GM21526 (cell line): ENCODE results near the gene SAMD3.
A peak's percentile ranks its signal among the peaks of the same experiment; 100 is the strongest.
"Not testable (repeated sequence)": the region's sequence is repeated elsewhere in the genome, so short reads cannot be mapped to it uniquely, and the experiment has no call there.

Experiments used
- ATAC-seq: cut with Tn5 transposase; IDR thresholded peaks from one replicate; pipeline ENCODE4 v1.9.1; 2021; ENCODE audit warnings: moderate library complexity; ENCODE audit not compliant: unreplicated experiment, low FRiP score

The SAMD3 gene

GRCh38 chr6:130182466-130182865 is 40.3 kb downstream of the SAMD3 start:
- ATAC-seq, result no peak

- no peak for ATAC-seq
These were observed 44.1 kb downstream of the SAMD3 start for GRCh38 chr6:130178692-130179091.

DNA sequence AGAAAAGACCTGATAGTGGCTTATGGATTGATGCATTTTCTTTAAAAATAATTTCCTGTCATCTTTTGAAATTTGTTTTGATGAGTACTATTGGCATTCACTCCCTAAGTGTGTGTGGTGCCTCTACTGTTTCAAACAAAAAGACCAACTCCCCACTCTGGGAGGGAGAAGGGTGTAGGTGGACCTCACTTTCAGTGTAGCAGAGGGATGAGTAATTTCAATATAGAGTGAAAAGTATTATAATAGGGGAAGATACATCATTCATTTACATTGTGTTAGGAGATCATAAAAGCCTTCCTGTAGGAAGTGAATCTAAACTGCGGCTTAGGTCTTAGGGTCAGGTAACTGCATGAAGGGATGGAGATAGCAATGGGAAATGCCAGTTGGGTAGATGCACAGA is 46.4 kb downstream of the SAMD3 start:
- no peak for ATAC-seq

DNA sequence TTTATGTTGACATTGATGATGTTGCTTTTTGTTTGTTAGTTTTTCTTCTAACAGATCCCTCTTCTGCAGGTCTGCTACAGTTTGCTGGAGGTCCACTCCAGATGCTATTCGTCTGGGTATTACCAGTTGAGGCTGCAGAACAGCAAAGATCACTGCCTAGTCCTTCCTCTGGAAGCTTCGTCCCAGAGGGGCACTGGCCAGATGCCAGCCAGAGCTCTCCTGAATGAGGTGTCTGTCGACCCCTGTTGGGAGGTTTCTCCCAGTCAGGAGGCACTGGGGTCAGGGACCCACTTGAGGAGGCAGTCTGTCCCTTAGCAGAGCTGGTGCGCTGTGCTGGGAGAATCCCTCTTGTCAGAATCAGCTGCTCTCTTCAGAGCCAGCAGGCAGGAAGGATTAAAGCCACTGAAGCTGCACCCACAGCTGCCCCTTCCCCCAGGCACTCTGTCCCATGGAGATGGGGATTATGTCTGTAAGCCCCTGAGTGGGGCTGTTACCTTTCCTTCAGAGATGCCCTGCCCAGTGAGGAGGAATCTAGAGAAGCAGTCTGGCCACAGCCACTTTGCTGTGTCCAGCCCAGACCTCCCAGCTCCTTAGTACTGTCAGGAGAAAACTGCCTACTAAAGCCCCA is 49.3 kb downstream of the SAMD3 start:
- not testable (repeated sequence) for ATAC-seq

- not testable (repeated sequence) for ATAC-seq
These were observed 52.6 kb downstream of the SAMD3 start for GRCh38 chr6:130170160-130170559.

DNA sequence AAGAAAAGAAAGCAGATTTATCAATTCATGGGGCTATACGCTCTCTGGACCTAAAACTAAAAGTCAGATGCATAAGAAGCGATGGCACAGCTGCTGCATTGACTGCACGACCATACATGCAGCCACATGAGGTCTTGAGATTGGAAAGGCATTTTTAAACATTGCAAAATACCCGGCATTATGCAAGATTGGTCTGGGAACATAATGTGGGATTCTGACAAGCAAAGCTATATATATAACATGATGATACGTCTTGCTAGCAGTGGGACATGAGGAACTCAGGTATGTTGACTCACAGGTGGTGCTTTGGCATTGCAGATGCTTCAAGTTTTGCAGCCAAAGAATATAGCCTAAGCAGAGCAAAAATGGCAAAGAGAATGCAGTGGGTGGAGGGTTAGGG is 55.1 kb downstream of the SAMD3 start:
- no peak for ATAC-seq

- no peak for ATAC-seq
These were observed 58.5 kb downstream of the SAMD3 start for GRCh38 chr6:130164251-130164650.

- no peak for ATAC-seq
These were observed 59.5 kb downstream of the SAMD3 start for GRCh38 chr6:130163266-130163665.

- no peak for ATAC-seq
These were observed 60.3 kb downstream of the SAMD3 start for GRCh38 chr6:130162421-130162820.

- ATAC-seq, result no peak
These were observed 60.9 kb downstream of the SAMD3 start for GRCh38 chr6:130161683-130162404.

GRCh38 chr6:130159956-130160355 is 62.8 kb downstream of the SAMD3 start:
- no peak for ATAC-seq

GRCh38 chr6:130158548-130158947 is 64.2 kb downstream of the SAMD3 start:
- no peak for ATAC-seq

DNA sequence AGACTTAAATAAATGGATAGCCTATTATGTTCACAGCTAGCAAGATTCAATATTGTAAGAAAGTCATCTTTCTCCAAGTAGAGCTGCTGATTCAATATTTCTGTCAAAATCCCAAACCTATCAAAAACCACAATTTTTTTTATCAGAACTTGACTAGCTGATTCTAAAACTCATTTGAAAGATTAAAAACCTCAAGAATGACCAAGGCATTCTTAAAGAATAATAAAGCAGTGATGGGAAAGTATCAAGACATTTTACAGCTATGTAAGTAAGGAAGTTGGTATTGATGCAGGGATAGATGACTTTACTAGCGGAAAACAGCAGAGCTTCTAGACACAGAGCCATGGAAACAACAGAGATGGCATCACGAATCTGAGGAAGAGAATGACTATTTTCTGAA is 64.7 kb downstream of the SAMD3 start:
- ATAC-seq, result no peak

DNA sequence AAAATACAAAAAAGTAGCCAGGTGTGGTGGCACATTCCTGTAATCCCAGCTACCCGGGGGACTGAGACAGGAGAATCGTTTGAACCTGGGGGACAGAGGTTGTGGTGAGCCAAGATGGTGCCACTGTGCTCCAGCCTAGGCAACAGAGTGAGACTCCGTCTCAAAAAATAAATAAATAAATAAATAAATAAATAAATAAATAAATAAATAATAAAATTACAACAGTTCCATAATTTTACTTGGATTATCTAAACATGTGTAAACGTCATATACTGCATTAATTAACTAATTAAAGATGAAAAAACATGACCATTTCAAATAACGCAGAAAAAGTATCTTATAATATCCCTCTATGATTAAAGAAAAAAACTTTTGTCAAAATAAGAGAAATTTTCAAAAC is 65.8 kb downstream of the SAMD3 start:
- no peak for ATAC-seq

- ATAC-seq, result no peak
These were observed 69.7 kb downstream of the SAMD3 start for GRCh38 chr6:130152908-130153510.

GRCh38 chr6:130150906-130151305 is 71.8 kb downstream of the SAMD3 start:
- no peak for ATAC-seq

DNA sequence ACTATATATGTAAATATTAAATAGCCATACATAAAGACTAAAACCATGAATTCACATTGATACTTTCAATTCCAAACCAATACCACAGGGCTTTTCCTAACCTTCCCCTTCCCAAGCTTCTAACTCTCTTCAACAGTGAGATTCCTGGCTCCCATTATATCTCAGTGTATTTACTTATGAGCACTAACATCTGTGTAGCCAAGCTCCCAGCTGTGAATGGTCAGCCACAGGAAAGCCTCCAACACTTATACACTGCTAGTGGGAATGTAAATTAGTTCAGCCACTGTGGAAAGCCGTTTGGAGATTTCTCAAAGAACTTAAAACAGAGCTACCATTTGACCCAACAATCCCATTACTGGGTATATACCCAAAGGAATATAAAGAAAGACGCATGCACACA is 73.7 kb downstream of the SAMD3 start:
- not testable (repeated sequence) for ATAC-seq

DNA sequence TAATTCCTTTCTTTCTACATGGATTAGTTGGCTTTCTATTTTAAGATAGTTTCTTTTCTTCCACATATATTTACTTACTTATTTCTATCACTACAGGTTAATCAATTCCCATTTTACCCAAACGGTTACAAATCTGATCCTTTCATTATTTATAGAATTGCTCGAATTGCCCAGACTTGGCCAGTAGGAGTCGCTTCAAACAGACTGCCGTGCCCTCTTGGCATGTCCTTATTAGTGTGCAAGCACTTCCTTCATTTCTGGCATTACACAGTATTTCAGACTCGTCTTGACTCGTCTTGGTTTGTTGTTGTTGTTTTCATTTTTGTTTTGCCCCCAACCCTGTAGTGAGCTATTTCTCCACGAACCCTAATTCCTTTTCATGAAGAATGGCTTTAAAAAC is 74.6 kb downstream of the SAMD3 start:
- ATAC-seq, result no peak

GRCh38 chr6:130147111-130147510 is 75.6 kb downstream of the SAMD3 start:
- ATAC-seq, result no peak

- no peak for ATAC-seq
These were observed 79.0 kb downstream of the SAMD3 start for GRCh38 chr6:130143709-130144108.

DNA sequence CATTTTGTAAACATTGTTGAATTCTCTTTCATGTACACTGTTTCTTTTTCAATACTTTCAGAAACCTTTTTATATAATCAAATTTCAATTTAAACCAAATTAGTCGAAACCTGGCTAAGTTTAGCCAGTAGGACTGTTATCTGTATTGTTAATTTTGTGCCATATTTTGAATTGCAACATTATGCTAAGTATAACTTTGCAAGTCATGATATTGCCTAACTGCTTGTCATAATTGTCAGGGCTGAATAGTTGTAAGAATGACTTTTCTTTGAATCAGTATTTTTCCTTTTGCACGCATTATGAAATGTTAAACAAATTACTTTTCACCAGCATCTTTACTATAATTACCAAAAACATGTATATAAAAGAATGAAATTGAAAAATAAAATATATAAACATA is 82.7 kb downstream of the SAMD3 start:
- no peak for ATAC-seq

DNA sequence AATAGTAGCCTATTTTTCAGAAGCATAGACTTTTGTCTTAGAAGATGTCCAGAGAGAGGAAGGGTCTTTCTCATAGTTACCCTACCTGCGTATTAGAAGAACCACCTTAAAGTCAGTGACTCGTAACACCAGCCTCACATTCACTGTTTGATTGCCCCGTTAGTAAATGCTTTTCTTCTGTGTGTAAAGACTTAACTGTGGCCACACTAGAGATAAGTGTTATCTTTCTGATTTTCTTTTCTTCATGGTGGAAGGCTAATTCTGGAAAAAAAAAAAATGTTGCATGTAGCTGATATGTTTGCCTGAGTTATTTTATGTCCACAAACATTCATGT is 83.9 kb downstream of the SAMD3 start:
- peak; percentile 34 for ATAC-seq
